Measurements from ENCODE around the gene CST9L. TPM values are rescaled to one million over a fixed set of nuclear protein-coding genes. Genes with fewer than 3 reads are reported as not detected.

The CST9L gene
- total RNA-seq, 2 experiments from 2014 or later, result not detected

GRCh38 chr20:23588434-23589403 is 20.4 kb upstream of the CST9L start:
- H3K9me2 ChIP-seq (ENCODE audit: insufficient read depth, low read length), result no peaks in the 10 kb centered on the region
- no peak overlapping the region for H3K4me2 ChIP-seq (ENCODE audit: low read length)
- CTCF ChIA-PET (ENCODE audit: unreplicated experiment), result no interaction called here
- H3K79me2 ChIP-seq (ENCODE audit: insufficient read depth, low read depth, low read length), result no peaks in the 10 kb centered on the region
- no TSS peak for BruUV-seq (replicated peaks)
- H3K4me1 ChIP-seq (ENCODE audit: insufficient read depth, low read length, poor library complexity, severe bottlenecking), result no peaks in the 10 kb centered on the region
- intact Hi-C loops (cut with micrococcal nuclease; ENCODE audit: unreplicated experiment), result no loop called here
- no peaks in the 10 kb centered on the region for H4K20me1 ChIP-seq (ENCODE audit: insufficient read depth, low read length)
- no peaks in the 10 kb centered on the region for H3K36me3 ChIP-seq (ENCODE audit: insufficient read depth, low read length)
- H3K4me3 ChIP-seq (ENCODE audit: low read depth, low read length, poor library complexity, severe bottlenecking), result no peak overlapping the region
- DNase-seq (ENCODE audit: low spot score), result no peak
- POLR2A ChIA-PET, result no interaction called here
- TF ChIP-seq EZH2phosphoT487 (IDR thresholded peaks at IDR 0.05; ENCODE audit: borderline replicate concordance, low read depth, low read length) (no peak), CTCF (conservative IDR thresholded peaks at IDR 0.05; ENCODE audit: low read length) (no peak)
- H2AFZ ChIP-seq (ENCODE audit: low read length), result no peak overlapping the region
- H3K27ac ChIP-seq (ENCODE audit: low read depth, low read length, poor library complexity, severe bottlenecking), result no peak overlapping the region
- H3K9me3 ChIP-seq (ENCODE audit: low read length), result no peaks in the 10 kb centered on the region

- no peak for DNase-seq (ENCODE audit: low spot score)
- H2AFZ ChIP-seq (ENCODE audit: low read length), result no peak overlapping the region
- H3K27ac ChIP-seq (ENCODE audit: low read depth, low read length, poor library complexity, severe bottlenecking), result no peak overlapping the region
- H3K9me2 ChIP-seq (ENCODE audit: insufficient read depth, low read length), result no peaks in the 10 kb centered on the region
- intact Hi-C loops (cut with micrococcal nuclease; ENCODE audit: unreplicated experiment), result no loop called here
- POLR2A ChIA-PET, result no interaction called here
- BruUV-seq (replicated peaks), result no TSS peak
- no peak overlapping the region for H3K4me3 ChIP-seq (ENCODE audit: low read depth, low read length, poor library complexity, severe bottlenecking)
- H3K9me3 ChIP-seq (ENCODE audit: low read length), result no peaks in the 10 kb centered on the region
- H3K4me2 ChIP-seq (ENCODE audit: low read length), result no peak overlapping the region
- CTCF ChIA-PET (ENCODE audit: unreplicated experiment), result no interaction called here
- no peak for TF ChIP-seq CTCF (conservative IDR thresholded peaks at IDR 0.05; ENCODE audit: low read length)
- no peak for TF ChIP-seq EZH2phosphoT487 (IDR thresholded peaks at IDR 0.05; ENCODE audit: borderline replicate concordance, low read depth, low read length)
- no peaks in the 10 kb centered on the region for H3K79me2 ChIP-seq (ENCODE audit: insufficient read depth, low read depth, low read length)
- H3K4me1 ChIP-seq (ENCODE audit: insufficient read depth, low read length, poor library complexity, severe bottlenecking), result no peaks in the 10 kb centered on the region
- no peaks in the 10 kb centered on the region for H4K20me1 ChIP-seq (ENCODE audit: insufficient read depth, low read length)
- no peaks in the 10 kb centered on the region for H3K36me3 ChIP-seq (ENCODE audit: insufficient read depth, low read length)
These were observed 19.3 kb upstream of the CST9L start for GRCh38 chr20:23587631-23588030.

Data from OCI-LY7 (cell line).